Activated naive CD8-positive, alpha-beta T cell treated with anti-CD3 and anti-CD28 coated beads for 36 hours (primary cell): ENCODE results near the gene LGI2. TPM values are rescaled to one million over a fixed set of nuclear protein-coding genes. Genes with fewer than 3 reads are reported as not detected.

Experiments used
- DNase-seq: peaks from one replicate; pipeline ENCODE4 v3.0.0; 2021
- H3K27ac Mint-ChIP-seq: one replicate; pipeline ENCODE4 v1.8.0; 2022; ENCODE audit warnings: mild to moderate bottlenecking, moderate library complexity, mixed read lengths
- H3K27me3 Mint-ChIP-seq: one replicate; pipeline ENCODE4 v1.8.0; 2022; ENCODE audit warnings: mild to moderate bottlenecking, mixed read lengths
- H3K36me3 Mint-ChIP-seq: one replicate; pipeline ENCODE4 v1.8.0; 2021; ENCODE audit warnings: mild to moderate bottlenecking, mixed read lengths
- H3K4me1 Mint-ChIP-seq: one replicate; pipeline ENCODE4 v1.8.0; 2021; ENCODE audit warnings: mixed read lengths
- H3K4me3 Mint-ChIP-seq: one replicate; pipeline ENCODE4 v1.8.0; 2022; ENCODE audit warnings: mild to moderate bottlenecking, moderate library complexity, mixed read lengths
- H3K9me3 Mint-ChIP-seq: one replicate; pipeline ENCODE4 v1.8.0; 2022; ENCODE audit warnings: mixed read lengths
- total RNA-seq, 2 experiments: library from RNA; stranded (reverse); gene quantifications; one replicate each; pipeline ENCODE4 v1.2.3, GENCODE V29; 2021

Gene LGI2
- total RNA-seq, 2 experiments from 2014 or later, result not detected

- no peak overlapping the region for H3K4me3 Mint-ChIP-seq
- H3K4me1 Mint-ChIP-seq, result no peaks in the 10 kb centered on the region
- no peak overlapping the region for H3K27ac Mint-ChIP-seq
- H3K36me3 Mint-ChIP-seq, result no peaks in the 10 kb centered on the region
- peaks cover 3% of the 10 kb centered on the region for H3K27me3 Mint-ChIP-seq
- H3K9me3 Mint-ChIP-seq, result peaks cover 5% of the 10 kb centered on the region
- DNase-seq, result no peak
These were observed 61.3 kb downstream of the LGI2 start for GRCh38 chr4:24969486-24969885.

- H3K36me3 Mint-ChIP-seq, result no peaks in the 10 kb centered on the region
- no peak for DNase-seq
- no peak overlapping the region for H3K4me3 Mint-ChIP-seq
- no peaks in the 10 kb centered on the region for H3K27me3 Mint-ChIP-seq
- no peak overlapping the region for H3K27ac Mint-ChIP-seq
- H3K9me3 Mint-ChIP-seq, result peaks cover 8% of the 10 kb centered on the region
- H3K4me1 Mint-ChIP-seq, result no peaks in the 10 kb centered on the region
These were observed 61.8 kb downstream of the LGI2 start for GRCh38 chr4:24968992-24969391.

- H3K27ac Mint-ChIP-seq, result no peak overlapping the region
- no peak overlapping the region for H3K4me3 Mint-ChIP-seq
- H3K36me3 Mint-ChIP-seq, result no peaks in the 10 kb centered on the region
- no peak for DNase-seq
- no peaks in the 10 kb centered on the region for H3K4me1 Mint-ChIP-seq
- no peaks in the 10 kb centered on the region for H3K27me3 Mint-ChIP-seq
- H3K9me3 Mint-ChIP-seq, result peaks cover 8% of the 10 kb centered on the region
These were observed 62.5 kb downstream of the LGI2 start for GRCh38 chr4:24968278-24968677.

GRCh38 chr4:24967346-24967745 is 63.4 kb downstream of the LGI2 start:
- DNase-seq, result no peak
- Mint-ChIP-seq H3K4me3 (no peak overlapping the region), H3K36me3 (no peaks in the 10 kb centered on the region), H3K27me3 (no peaks in the 10 kb centered on the region), H3K4me1 (no peaks in the 10 kb centered on the region), H3K9me3 (peaks cover 8% of the 10 kb centered on the region), H3K27ac (no peak overlapping the region)

GRCh38 chr4:24966076-24966475 is 64.7 kb downstream of the LGI2 start:
- no peak overlapping the region for H3K4me3 Mint-ChIP-seq
- H3K4me1 Mint-ChIP-seq, result no peaks in the 10 kb centered on the region
- DNase-seq, result no peak
- no peaks in the 10 kb centered on the region for H3K36me3 Mint-ChIP-seq
- H3K27me3 Mint-ChIP-seq, result no peaks in the 10 kb centered on the region
- peaks cover 8% of the 10 kb centered on the region for H3K9me3 Mint-ChIP-seq
- H3K27ac Mint-ChIP-seq, result no peak overlapping the region

- no peak overlapping the region for H3K4me3 Mint-ChIP-seq
- peaks cover 8% of the 10 kb centered on the region for H3K9me3 Mint-ChIP-seq
- no peak overlapping the region for H3K27ac Mint-ChIP-seq
- no peaks in the 10 kb centered on the region for H3K27me3 Mint-ChIP-seq
- H3K36me3 Mint-ChIP-seq, result no peaks in the 10 kb centered on the region
- no peak for DNase-seq
- H3K4me1 Mint-ChIP-seq, result no peaks in the 10 kb centered on the region
These were observed 65.1 kb downstream of the LGI2 start for GRCh38 chr4:24965627-24966026.

- DNase-seq, result no peak
- Mint-ChIP-seq H3K36me3 (no peaks in the 10 kb centered on the region), H3K4me1 (no peaks in the 10 kb centered on the region), H3K9me3 (peaks cover 8% of the 10 kb centered on the region), H3K27me3 (no peaks in the 10 kb centered on the region), H3K27ac (no peak overlapping the region), H3K4me3 (no peak overlapping the region)
These were observed 67.5 kb downstream of the LGI2 start for GRCh38 chr4:24963277-24963676.

GRCh38 chr4:24957886-24958285 is 72.9 kb downstream of the LGI2 start:
- Mint-ChIP-seq H3K27ac (no peak overlapping the region), H3K27me3 (no peaks in the 10 kb centered on the region), H3K4me1 (no peaks in the 10 kb centered on the region), H3K4me3 (no peak overlapping the region), H3K36me3 (no peaks in the 10 kb centered on the region), H3K9me3 (peaks cover 10% of the 10 kb centered on the region)
- no peak for DNase-seq

- Mint-ChIP-seq H3K27me3 (peaks cover 3% of the 10 kb centered on the region), H3K36me3 (no peaks in the 10 kb centered on the region), H3K27ac (no peak overlapping the region), H3K4me3 (no peak overlapping the region), H3K4me1 (no peaks in the 10 kb centered on the region), H3K9me3 (peaks cover 10% of the 10 kb centered on the region)
- DNase-seq, result no peak
These were observed 74.0 kb downstream of the LGI2 start for GRCh38 chr4:24956763-24957162.

- Mint-ChIP-seq H3K36me3 (no peaks in the 10 kb centered on the region), H3K27me3 (peaks cover 3% of the 10 kb centered on the region), H3K9me3 (peaks cover 10% of the 10 kb centered on the region), H3K27ac (no peak overlapping the region), H3K4me3 (no peak overlapping the region), H3K4me1 (no peaks in the 10 kb centered on the region)
- DNase-seq, result no peak
These were observed 74.7 kb downstream of the LGI2 start for GRCh38 chr4:24956091-24956490.

GRCh38 chr4:24952667-24953066 is 78.1 kb downstream of the LGI2 start:
- peaks cover 3% of the 10 kb centered on the region for H3K27me3 Mint-ChIP-seq
- no peak for DNase-seq
- H3K9me3 Mint-ChIP-seq, result peaks cover 10% of the 10 kb centered on the region
- H3K4me1 Mint-ChIP-seq, result no peaks in the 10 kb centered on the region
- no peak overlapping the region for H3K27ac Mint-ChIP-seq
- H3K4me3 Mint-ChIP-seq, result no peak overlapping the region
- H3K36me3 Mint-ChIP-seq, result no peaks in the 10 kb centered on the region

GRCh38 chr4:24949970-24950369 is 80.8 kb downstream of the LGI2 start:
- no peaks in the 10 kb centered on the region for H3K4me1 Mint-ChIP-seq
- peaks cover 3% of the 10 kb centered on the region for H3K27me3 Mint-ChIP-seq
- no peak overlapping the region for H3K4me3 Mint-ChIP-seq
- no peaks in the 10 kb centered on the region for H3K36me3 Mint-ChIP-seq
- DNase-seq, result no peak
- H3K9me3 Mint-ChIP-seq, result peaks cover 8% of the 10 kb centered on the region
- no peak overlapping the region for H3K27ac Mint-ChIP-seq

Other genes with a start within 250 kb of the LGI2 start
- gene SOD3, start 235.4 kb downstream of the LGI2 start, total RNA-seq, result not detected
- gene CCDC149, start 117.9 kb downstream of the LGI2 start, total RNA-seq, result not detected
- 10 to 100 TPM; 11.4 to 11.6 TPM for gene SEPSECS, start 129.5 kb upstream of the LGI2 start, total RNA-seq
- 10 to 100 TPM; 43.2 to 44.9 TPM for gene PI4K2B, start 203.1 kb upstream of the LGI2 start, total RNA-seq